Muscle layer of duodenum (tissue), 2 donors: Measurements from ENCODE around the gene TTC1.
A peak's percentile ranks its signal among the peaks of the same experiment; 100 is the strongest.
"Not testable (repeated sequence)": the region's sequence is repeated elsewhere in the genome, so short reads cannot be mapped to it uniquely, and the experiment has no call there.

ENCODE experiments used
- H3K27ac ChIP-seq: one replicate; pipeline ENCODE4 v1.7.0; 2013; ENCODE audit warnings: mild to moderate bottlenecking, low read length
- H3K27me3 ChIP-seq: one replicate; pipeline ENCODE4 v1.7.0; 2013; ENCODE audit warnings: low read depth, mild to moderate bottlenecking, control low read depth, low read length
- H3K36me3 ChIP-seq, 2 donors: one replicate each; pipeline ENCODE4 v1.7.0; 2013; ENCODE audit warnings: low read length in 2 of 2, control low read depth in 1 of 2, mild to moderate bottlenecking in 1 of 2; ENCODE audit not compliant: insufficient read depth in 2 of 2, control insufficient read depth in 1 of 2
- H3K4me1 ChIP-seq, 2 donors: one replicate each; pipeline ENCODE4 v1.7.0; 2013; ENCODE audit warnings: low read length in 2 of 2, mild to moderate bottlenecking in 2 of 2, control low read depth in 1 of 2, moderate library complexity in 1 of 2; ENCODE audit not compliant: insufficient read depth in 2 of 2, control insufficient read depth in 1 of 2
- H3K4me3 ChIP-seq, 2 donors: one replicate each; pipeline ENCODE4 v1.7.0; 2013; ENCODE audit warnings: low read length in 2 of 2, low read depth in 1 of 2, mild to moderate bottlenecking in 1 of 2
- H3K9me3 ChIP-seq, 2 donors: one replicate each; pipeline ENCODE4 v1.7.0; 2013; ENCODE audit warnings: low read length in 2 of 2, control low read depth in 1 of 2, mild to moderate bottlenecking in 1 of 2; ENCODE audit not compliant: control insufficient read depth in 1 of 2
- donor health status: healthy.

The TTC1 gene

GRCh38 chr5:160007514-160007913 is 1.4 kb upstream of the TTC1 start:
- peaks cover 9 to 22% of the 10 kb centered on the region in 2 donors for H3K4me1 ChIP-seq
- peaks cover 10 to 11% of the 10 kb centered on the region in 2 donors for H3K36me3 ChIP-seq
- H3K4me3 ChIP-seq: no peak overlapping the region
- no peaks in the 10 kb centered on the region for H3K27me3 ChIP-seq
- no peak overlapping the region for H3K27ac ChIP-seq
- no peaks in the 10 kb centered on the region for H3K9me3 ChIP-seq

DNA sequence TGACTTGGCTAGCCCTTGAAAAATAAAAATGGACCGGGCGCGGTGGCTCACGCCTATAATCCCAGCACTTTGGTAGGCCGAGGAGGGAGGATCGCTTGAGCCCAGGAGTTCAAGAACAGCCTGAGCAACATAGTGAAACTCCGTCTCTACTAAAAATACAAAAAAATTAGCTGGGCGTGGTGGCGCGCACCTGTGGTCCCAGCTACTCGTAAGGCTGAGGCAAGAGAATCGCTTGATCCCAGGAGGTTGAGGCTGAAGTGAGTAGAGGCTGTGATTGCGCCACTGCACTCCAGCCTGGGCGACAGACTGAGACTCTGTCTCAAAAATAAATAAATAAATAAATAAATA is 436 bp upstream of the TTC1 start:
- Histone ChIP-seq H3K4me3 (peak overlapping the region in 1 of 2 donors; percentile 89), H3K36me3 (peaks cover 11 to 13% of the 10 kb centered on the region in 2 donors), H3K4me1 (peaks cover 9 to 22% of the 10 kb centered on the region in 2 donors)
- not testable (repeated sequence) for H3K9me3 ChIP-seq, H3K27me3 ChIP-seq, H3K27ac ChIP-seq

GRCh38 chr5:160009591-160009989 is 651 bp downstream of the TTC1 start:
- Histone ChIP-seq H3K27ac (peak overlapping the region; percentile 99), H3K36me3 (peaks cover 11 to 13% of the 10 kb centered on the region in 2 donors), H3K9me3 (no peaks in the 10 kb centered on the region), H3K4me1 (peaks cover 9 to 22% of the 10 kb centered on the region in 2 donors), H3K4me3 (peak overlapping the region; percentile 89 to 100), H3K27me3 (no peaks in the 10 kb centered on the region)

- H3K9me3 ChIP-seq: no peaks in the 10 kb centered on the region
- peaks cover 11 to 24% of the 10 kb centered on the region in 2 donors for H3K36me3 ChIP-seq
- no peak overlapping the region for H3K4me3 ChIP-seq
- H3K4me1 ChIP-seq: peaks cover 9 to 22% of the 10 kb centered on the region in 2 donors
- no peak overlapping the region for H3K27ac ChIP-seq
- no peaks in the 10 kb centered on the region for H3K27me3 ChIP-seq
Measured at GRCh38 chr5:160011471-160011870, 2.5 kb downstream of the TTC1 start.

- H3K4me3 ChIP-seq, H3K27ac ChIP-seq, H3K9me3 ChIP-seq, H3K27me3 ChIP-seq: not testable (repeated sequence)
- Histone ChIP-seq H3K4me1 (peaks cover 9 to 22% of the 10 kb centered on the region in 2 donors), H3K36me3 (peaks cover 11 to 24% of the 10 kb centered on the region in 2 donors)
Measured at GRCh38 chr5:160014197-160014596, 5.3 kb downstream of the TTC1 start.

DNA sequence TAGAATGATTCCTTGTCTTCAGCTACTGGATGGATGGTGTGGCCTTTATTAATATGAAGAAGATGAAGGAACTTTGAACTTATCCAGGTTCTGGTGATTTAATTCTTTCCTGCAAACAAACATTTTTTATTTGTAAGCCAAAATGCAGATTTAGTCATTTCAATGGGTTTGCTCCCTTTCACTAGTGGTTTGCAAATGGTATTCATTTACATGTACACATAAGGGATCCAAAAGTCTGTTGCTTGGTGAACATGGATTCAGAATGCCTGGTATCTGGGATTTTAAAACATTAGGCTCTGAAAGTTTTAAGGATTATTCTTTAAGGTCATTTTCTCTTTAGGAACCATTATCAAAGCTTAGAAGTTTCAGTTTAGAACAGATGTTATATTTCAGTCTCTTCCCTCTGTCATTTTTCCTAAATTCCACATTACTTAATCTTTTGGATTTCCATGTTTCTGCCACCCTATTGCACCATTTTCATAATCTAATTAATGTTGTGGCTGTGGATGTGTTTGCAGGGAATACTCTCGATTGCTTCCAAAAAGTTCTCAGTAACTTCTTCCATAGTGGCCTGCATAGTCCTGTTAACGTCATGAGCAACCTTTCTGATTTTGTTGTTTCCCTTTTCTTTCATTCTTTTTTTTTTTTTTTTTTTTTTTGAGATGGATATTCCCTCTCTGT is 10.1 kb downstream of the TTC1 start:
- Histone ChIP-seq H3K36me3 (peaks cover 0 to 16% of the 10 kb centered on the region in 2 donors), H3K27ac (no peak overlapping the region)

DNA sequence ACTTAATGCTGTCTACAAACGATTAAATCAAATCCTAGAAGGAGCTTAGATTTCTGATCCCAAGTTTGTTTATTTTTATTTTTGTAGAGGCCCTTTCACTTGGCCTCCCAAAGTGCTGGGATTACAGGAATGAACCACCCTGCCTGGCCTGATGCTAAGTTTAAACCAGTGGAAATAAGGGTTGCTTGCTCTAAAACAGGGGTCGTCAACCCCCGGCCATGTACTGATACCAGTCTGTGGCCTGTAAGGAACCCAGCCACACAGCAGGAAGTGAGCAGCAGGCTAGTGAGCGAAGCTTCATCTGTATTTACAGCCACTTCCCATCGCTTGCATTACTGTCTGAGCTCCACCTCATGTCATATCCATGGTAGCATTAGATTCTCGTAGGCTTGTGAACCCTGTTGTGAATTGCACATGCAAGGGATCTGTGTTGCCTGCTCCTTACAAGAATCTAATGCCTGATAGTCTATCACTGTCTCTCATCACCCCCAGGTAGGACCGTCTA is 11.4 kb downstream of the TTC1 start:
- H3K4me1 ChIP-seq: peaks cover 4 to 15% of the 10 kb centered on the region in 2 donors
- H3K4me3 ChIP-seq: no peak overlapping the region
- no peak overlapping the region for H3K27ac ChIP-seq
- H3K27me3 ChIP-seq: no peaks in the 10 kb centered on the region
- H3K36me3 ChIP-seq: peaks cover 0 to 11% of the 10 kb centered on the region in 2 donors
- no peaks in the 10 kb centered on the region for H3K9me3 ChIP-seq

More for the DNA sequence above, 10.1 kb downstream of the TTC1 start:
- H3K4me3 ChIP-seq: no peak overlapping the region
- H3K9me3 ChIP-seq: no peaks in the 10 kb centered on the region
- no peaks in the 10 kb centered on the region for H3K27me3 ChIP-seq
- H3K4me1 ChIP-seq: peaks cover 4 to 15% of the 10 kb centered on the region in 2 donors

- H3K27ac ChIP-seq: no peak overlapping the region
- H3K9me3 ChIP-seq: no peaks in the 10 kb centered on the region
Measured at GRCh38 chr5:160020964-160021363, 12.0 kb downstream of the TTC1 start.

DNA sequence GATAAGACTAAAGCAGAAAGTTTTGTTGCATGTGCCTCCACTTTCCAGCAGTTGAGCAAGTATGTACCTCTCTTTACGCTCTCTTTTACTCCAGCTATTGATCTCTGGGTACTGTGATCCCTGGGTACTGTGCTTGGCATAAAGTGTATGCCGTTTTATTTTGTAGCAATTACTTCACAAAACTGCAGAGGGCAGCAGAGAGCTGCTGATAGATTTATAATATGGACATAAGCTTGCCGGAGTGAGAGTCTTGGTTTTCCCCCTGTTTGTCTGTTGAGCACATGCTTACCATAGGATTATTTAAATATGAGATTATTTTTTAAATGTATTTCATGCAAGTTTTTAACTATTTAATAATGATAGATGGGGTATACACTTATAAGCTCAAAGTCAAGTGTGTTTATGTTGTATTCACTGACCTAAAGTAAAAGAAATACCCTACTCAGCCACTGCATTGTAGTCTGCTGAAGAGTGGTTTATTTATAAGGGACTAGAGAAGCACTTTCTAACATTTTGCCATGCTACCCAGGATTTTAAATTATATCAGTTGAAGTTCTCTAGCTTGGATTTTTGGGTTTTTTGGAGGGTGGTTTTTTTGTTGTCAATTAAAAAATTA is 13.0 kb downstream of the TTC1 start:
- peaks cover 0 to 4% of the 10 kb centered on the region in 2 donors for H3K36me3 ChIP-seq
- H3K27ac ChIP-seq: no peak overlapping the region
- peaks cover 4 to 15% of the 10 kb centered on the region in 2 donors for H3K4me1 ChIP-seq
- no peaks in the 10 kb centered on the region for H3K27me3 ChIP-seq
- no peaks in the 10 kb centered on the region for H3K9me3 ChIP-seq
- H3K4me3 ChIP-seq: no peak overlapping the region

More at GRCh38 chr5:160020964-160021363, 12.0 kb downstream of the TTC1 start:
- Histone ChIP-seq H3K36me3 (peaks cover 0 to 5% of the 10 kb centered on the region in 2 donors), H3K4me3 (no peak overlapping the region), H3K4me1 (peaks cover 4 to 15% of the 10 kb centered on the region in 2 donors), H3K27me3 (no peaks in the 10 kb centered on the region)

DNA sequence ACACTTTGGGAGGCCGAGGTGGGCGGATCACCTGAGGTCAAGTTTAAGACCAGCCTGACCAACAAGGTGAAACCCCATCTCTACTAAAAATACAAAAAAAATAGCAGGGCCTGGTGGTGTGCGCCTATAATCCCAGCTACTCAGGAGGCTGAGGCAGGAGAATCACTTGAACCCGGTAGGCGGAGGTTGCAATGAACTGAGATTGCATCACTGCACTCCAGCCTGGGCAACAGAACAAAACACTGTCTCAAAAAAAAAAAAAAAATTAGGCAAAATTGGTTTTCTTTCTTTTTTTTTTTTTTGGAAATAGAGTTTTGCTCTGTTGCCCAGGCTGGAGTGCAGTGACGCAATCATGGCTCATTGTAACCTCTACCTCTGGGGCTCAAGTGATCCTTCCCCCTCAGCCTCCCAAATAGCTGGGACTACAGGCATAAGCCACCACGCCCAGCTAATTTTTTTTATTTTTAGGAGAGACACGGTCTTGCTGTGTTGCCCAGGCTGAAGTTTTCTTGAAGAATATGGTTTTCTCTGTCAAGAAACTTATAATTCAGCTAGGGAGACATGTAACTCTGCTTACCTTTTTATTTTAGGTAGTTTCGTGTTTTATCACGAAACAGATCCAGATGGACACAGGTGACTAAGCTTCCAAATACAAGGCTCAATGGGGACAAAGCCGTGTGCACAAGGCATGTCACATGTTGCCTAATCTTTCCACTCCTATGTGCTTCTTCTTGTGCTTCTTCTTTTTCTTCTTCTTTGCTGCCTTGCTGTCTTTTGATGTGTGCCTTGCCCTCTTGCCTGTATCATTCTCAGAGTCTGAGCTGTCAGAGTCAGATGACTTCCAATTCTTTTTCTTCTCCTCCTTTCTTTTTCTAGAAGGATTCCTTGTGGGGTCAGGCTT is 14.3 kb downstream of the TTC1 start:
- H3K27ac ChIP-seq: no peak overlapping the region

More for the DNA sequence above, 14.3 kb downstream of the TTC1 start:
- peaks cover 4 to 15% of the 10 kb centered on the region in 2 donors for H3K4me1 ChIP-seq
- H3K36me3 ChIP-seq: peaks cover 0 to 5% of the 10 kb centered on the region in 2 donors
- H3K9me3 ChIP-seq: no peaks in the 10 kb centered on the region
- no peak overlapping the region for H3K4me3 ChIP-seq
- no peaks in the 10 kb centered on the region for H3K27me3 ChIP-seq
